GM12892 (cell line): ENCODE measurements around the gene HAUS2.

Experiments used
- POLR2A ChIP-seq: IDR thresholded peaks from 2 replicates; pipeline ENCODE4 v1.6.1; 2011; ENCODE audit warnings: low read depth, low read length, control low read depth
- POLR2AphosphoS5 ChIP-seq: IDR thresholded peaks from 2 replicates; pipeline ENCODE4 v1.6.1; 2011; ENCODE audit warnings: low read depth, low read length, control low read depth
- TAF1 ChIP-seq: IDR thresholded peaks from 2 replicates; pipeline ENCODE4 v1.6.1; 2011; ENCODE audit warnings: low read depth, mild to moderate bottlenecking, control low read depth, low read length, borderline replicate concordance

DNA sequence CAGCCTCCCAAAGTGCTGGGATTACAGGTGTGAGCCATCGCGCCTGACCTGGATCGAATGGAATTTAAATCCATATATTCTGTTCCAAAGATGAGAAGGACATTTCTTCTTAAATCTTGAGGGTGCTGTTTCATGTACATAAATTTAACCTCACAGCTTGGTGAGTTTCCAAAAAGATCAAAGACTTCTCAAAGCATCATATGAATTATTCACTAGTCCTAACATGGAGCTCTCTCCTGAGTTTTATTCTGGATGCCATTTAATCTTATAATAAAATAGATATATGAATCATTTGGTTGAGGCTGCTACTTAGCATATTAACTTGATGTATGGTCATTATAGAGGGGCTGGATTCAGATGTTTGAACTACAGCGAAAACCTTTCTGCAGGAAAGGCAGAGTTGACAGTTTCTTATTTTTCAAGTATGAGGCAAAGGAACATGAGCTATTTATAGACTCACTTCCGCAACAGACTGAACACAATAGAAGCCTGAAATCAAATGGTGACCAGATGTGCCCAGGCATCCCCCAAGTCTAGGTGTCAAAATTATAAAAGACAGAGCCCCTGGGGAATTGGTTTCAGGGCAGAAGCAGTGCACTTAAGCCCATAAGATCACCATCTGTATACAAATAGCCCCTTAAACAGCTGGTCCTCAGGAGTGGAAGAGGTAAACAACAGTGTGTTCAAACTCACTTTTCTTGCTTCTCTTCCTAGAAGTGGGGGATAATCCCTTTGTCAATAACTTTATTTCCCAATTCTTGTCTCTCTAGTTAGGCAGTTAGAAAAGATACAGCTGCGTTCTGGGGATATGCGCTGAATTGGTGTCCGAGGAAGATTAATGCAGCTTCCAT, 56.5 kb downstream of the HAUS2 start:
- TF ChIP-seq POLR2AphosphoS5: no peak
- TF ChIP-seq POLR2A: no peak
- TF ChIP-seq TAF1: no peak
